HG03280 (cell line): ENCODE measurements around the gene LYPD6B.

Experiments
- ATAC-seq: cut with Tn5 transposase; IDR thresholded peaks from one replicate; pipeline ENCODE4 v1.9.1; 2021; ENCODE audit warnings: mild to moderate bottlenecking, moderate library complexity; ENCODE audit not compliant: unreplicated experiment

The LYPD6B gene

GRCh38 chr2:149039213-149039724 is 770 bp downstream of the LYPD6B start:
- no peak for ATAC-seq

- peak; percentile 47 for ATAC-seq
Measured at GRCh38 chr2:149040451-149040850, 2.0 kb downstream of the LYPD6B start.

- ATAC-seq: no peak
Measured at GRCh38 chr2:149041482-149041881, 3.0 kb downstream of the LYPD6B start.

- ATAC-seq: no peak
Measured at GRCh38 chr2:149042881-149043280, 4.4 kb downstream of the LYPD6B start.

- ATAC-seq: no peak
Measured at GRCh38 chr2:149044500-149044899, 6.0 kb downstream of the LYPD6B start.

GRCh38 chr2:149047118-149047517 is 8.6 kb downstream of the LYPD6B start:
- ATAC-seq: no peak

GRCh38 chr2:149049142-149049541 is 10.6 kb downstream of the LYPD6B start:
- no peak for ATAC-seq

GRCh38 chr2:149050188-149050587 is 11.7 kb downstream of the LYPD6B start:
- ATAC-seq: peak; percentile 94

- ATAC-seq: no peak
Measured at GRCh38 chr2:149055751-149056150, 17.3 kb downstream of the LYPD6B start.

- no peak for ATAC-seq
Measured at GRCh38 chr2:149056541-149057255, 18.2 kb downstream of the LYPD6B start.

GRCh38 chr2:149057401-149057800 is 18.9 kb downstream of the LYPD6B start:
- ATAC-seq: no peak

GRCh38 chr2:149058936-149059335 is 20.4 kb downstream of the LYPD6B start:
- ATAC-seq: no peak

GRCh38 chr2:149059822-149060221 is 21.3 kb downstream of the LYPD6B start:
- ATAC-seq: no peak

GRCh38 chr2:149061133-149061745 is 22.7 kb downstream of the LYPD6B start:
- ATAC-seq: no peak

GRCh38 chr2:149062531-149062930 is 24.0 kb downstream of the LYPD6B start:
- no peak for ATAC-seq

GRCh38 chr2:149063177-149063576 is 24.7 kb downstream of the LYPD6B start:
- no peak for ATAC-seq

GRCh38 chr2:149064365-149064841 is 25.9 kb downstream of the LYPD6B start:
- ATAC-seq: no peak

GRCh38 chr2:149064856-149065630 is 26.5 kb downstream of the LYPD6B start:
- ATAC-seq: no peak

- no peak for ATAC-seq
Measured at GRCh38 chr2:149068225-149068995, 29.9 kb downstream of the LYPD6B start.

- no peak for ATAC-seq
Measured at GRCh38 chr2:149068996-149069888, 30.7 kb downstream of the LYPD6B start.
